Activated CD8-positive, alpha-beta memory T cell treated with anti-CD3 and anti-CD28 coated beads for 4 hours (primary cell): ENCODE data around the gene GBX1.

Experiments used
- DNase-seq, 2 donors: peaks; one replicate each; pipeline ENCODE4 v3.0.0-alpha.2; 2020; ENCODE audit warnings: low read depth in 2 of 2

GBX1 gene

GRCh38 chr7:151139791-151140190, 27.7 kb downstream of the GBX1 start:
- no peak for DNase-seq

GRCh38 chr7:151139071-151139790, 28.3 kb downstream of the GBX1 start:
- DNase-seq, result no peak

- DNase-seq, result no peak
Observed at GRCh38 chr7:151138153-151138851, 29.2 kb downstream of the GBX1 start.

- no peak for DNase-seq
Observed at GRCh38 chr7:151137791-151138152, 29.7 kb downstream of the GBX1 start.

GRCh38 chr7:151137076-151137675, 30.3 kb downstream of the GBX1 start:
- no peak for DNase-seq

- no peak for DNase-seq
Observed at GRCh38 chr7:151135866-151136843, 31.3 kb downstream of the GBX1 start.

GRCh38 chr7:151135525-151135845, 32.0 kb downstream of the GBX1 start:
- DNase-seq, result no peak

GRCh38 chr7:151134743-151135524, 32.6 kb downstream of the GBX1 start:
- no peak for DNase-seq

GRCh38 chr7:151133986-151134742, 33.3 kb downstream of the GBX1 start:
- DNase-seq, result no peak

- no peak for DNase-seq
Observed at GRCh38 chr7:151133266-151133985, 34.1 kb downstream of the GBX1 start.

- DNase-seq, result no peak
Observed at GRCh38 chr7:151132461-151133205, 34.9 kb downstream of the GBX1 start.

- no peak for DNase-seq
Observed at GRCh38 chr7:151131592-151132293, 35.8 kb downstream of the GBX1 start.

- no peak for DNase-seq
Observed at GRCh38 chr7:151131224-151131591, 36.3 kb downstream of the GBX1 start.

GRCh38 chr7:151130741-151131157, 36.7 kb downstream of the GBX1 start:
- DNase-seq, result no peak

GRCh38 chr7:151129960-151130591, 37.4 kb downstream of the GBX1 start:
- DNase-seq, result no peak

GRCh38 chr7:151129117-151129959, 38.2 kb downstream of the GBX1 start:
- no peak for DNase-seq

GRCh38 chr7:151128716-151129115, 38.8 kb downstream of the GBX1 start:
- DNase-seq, result no peak
